ENCODE results near the gene CALML3.

The CALML3 gene

DNA sequence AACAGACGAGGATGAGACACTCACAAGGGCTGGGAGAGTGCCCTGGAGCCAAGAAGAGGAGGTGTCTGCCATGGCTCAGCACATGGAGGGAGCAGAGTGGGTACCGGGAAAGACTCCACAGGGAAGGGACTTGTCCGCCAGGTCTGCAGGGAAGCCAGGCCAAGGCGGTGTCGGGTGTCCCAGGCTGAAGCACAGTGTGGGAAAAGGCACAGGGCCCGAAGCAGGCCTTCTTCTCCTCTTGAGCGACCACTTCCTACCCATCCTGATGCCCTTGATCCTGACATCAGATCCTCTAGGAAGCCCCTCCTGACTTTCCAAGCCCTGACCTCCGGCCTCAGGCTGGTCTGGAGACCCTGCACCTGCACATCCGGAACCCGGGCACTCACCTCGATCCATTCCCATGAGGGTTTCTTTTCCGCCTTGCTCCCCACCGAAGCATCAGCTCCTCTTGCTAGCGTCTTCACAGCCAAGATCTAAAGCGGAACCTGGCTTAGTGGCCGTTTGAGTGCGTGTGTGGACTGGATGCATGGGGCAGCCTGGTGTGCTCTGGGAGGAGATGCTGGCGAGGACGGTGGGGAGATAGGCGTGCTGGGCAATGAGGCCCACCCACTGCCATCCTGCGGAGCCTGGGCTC, 8.5 kb downstream of the CALML3 start:
- H3K4me3 ChIP-seq (ENCODE audit: low read length), result no peak overlapping the region
- TF ChIP-seq CTCF (conservative IDR thresholded peaks at IDR 0.05; ENCODE audit: low read depth, low read length), result no peak
- DNase-seq (ENCODE audit: low read depth), result no peak

- H3K4me3 ChIP-seq (ENCODE audit: low read length), result no peak overlapping the region
- no peak for TF ChIP-seq CTCF (conservative IDR thresholded peaks at IDR 0.05; ENCODE audit: low read depth, low read length)
- DNase-seq (ENCODE audit: low read depth), result no peak
Measured at GRCh38 chr10:5534051-5534821, 9.5 kb downstream of the CALML3 start.

GRCh38 chr10:5534880-5535856, 10.4 kb downstream of the CALML3 start:
- TF ChIP-seq CTCF (conservative IDR thresholded peaks at IDR 0.05; ENCODE audit: low read depth, low read length), result no peak

DNA sequence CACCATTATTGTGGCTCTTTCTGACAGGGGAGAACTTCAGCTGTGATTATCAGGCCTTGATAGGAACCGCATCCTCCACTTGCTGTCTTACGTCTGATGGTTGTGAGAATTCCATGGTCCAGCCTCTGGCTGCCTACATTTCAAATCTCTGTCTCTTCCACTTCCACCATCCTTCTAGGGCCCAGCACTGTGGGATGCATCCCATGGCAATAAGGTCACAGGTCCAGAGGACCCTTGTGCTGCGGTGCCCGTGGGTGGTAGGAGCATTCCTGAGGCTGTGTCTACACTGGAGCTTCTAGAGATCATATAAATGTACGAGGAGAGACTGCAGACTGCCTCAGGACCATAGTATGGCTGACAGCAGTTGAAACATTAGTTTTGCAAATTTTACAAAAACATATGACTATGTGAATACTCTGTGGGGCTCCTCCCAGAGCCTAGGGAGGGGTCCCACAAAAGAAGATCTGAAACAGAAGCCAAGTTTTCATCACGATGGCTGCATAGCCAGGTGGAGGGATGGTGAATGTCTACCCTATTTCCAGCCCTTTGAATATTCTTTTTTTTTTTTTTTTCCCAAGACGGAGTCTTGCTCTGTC, 11.8 kb downstream of the CALML3 start:
- TF ChIP-seq CTCF (conservative IDR thresholded peaks at IDR 0.05; ENCODE audit: low read depth, low read length), result no peak
- no peak overlapping the region for H3K4me3 ChIP-seq (ENCODE audit: low read length)
- no peak for DNase-seq (ENCODE audit: low read depth)

More at GRCh38 chr10:5534880-5535856, 10.4 kb downstream of the CALML3 start:
- no peak overlapping the region for H3K4me3 ChIP-seq (ENCODE audit: low read length)
- no peak for DNase-seq (ENCODE audit: low read depth)

- no peak for TF ChIP-seq CTCF (conservative IDR thresholded peaks at IDR 0.05; ENCODE audit: low read depth, low read length)
- H3K4me3 ChIP-seq (ENCODE audit: low read length), result no peak overlapping the region
- no peak for DNase-seq (ENCODE audit: low read depth)
Measured at GRCh38 chr10:5537684-5538083, 12.9 kb downstream of the CALML3 start.

DNA sequence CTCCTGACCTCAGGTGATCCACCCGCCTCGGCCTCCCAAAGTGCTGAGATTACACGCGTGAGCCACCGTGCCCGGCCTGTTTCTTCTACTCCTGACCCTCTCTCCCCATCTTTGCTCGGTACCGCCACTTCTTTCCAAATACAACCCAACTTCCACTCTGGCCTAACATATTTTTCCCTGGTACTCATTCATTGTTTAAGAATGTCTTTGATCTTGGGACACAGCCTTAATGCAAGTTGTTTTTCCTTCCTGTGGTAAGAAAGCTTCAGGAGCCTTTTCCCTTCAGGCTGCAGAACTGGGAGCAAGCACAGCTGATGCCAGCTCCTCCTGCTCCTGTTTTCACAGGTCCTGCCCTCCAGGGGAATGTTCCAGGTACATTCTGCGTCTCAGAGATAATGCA, 13.7 kb downstream of the CALML3 start:
- no peak for TF ChIP-seq CTCF (conservative IDR thresholded peaks at IDR 0.05; ENCODE audit: low read depth, low read length)
- H3K4me3 ChIP-seq (ENCODE audit: low read length), result no peak overlapping the region
- DNase-seq (ENCODE audit: low read depth), result peak; percentile 22
